H9 (cell line): Measurements from ENCODE around the gene ZNF629. TPM values are rescaled to one million over a fixed set of nuclear protein-coding genes. Genes with fewer than 3 reads are reported as not detected.
A peak's percentile ranks its signal among the peaks of the same experiment; 100 is the strongest.

ENCODE experiments used
- DNase-seq: peaks from one replicate; pipeline ENCODE4 v3.0.0-alpha.2; 2017
- H2AFZ ChIP-seq: one replicate; pipeline ENCODE4 v1.6.1; 2013; ENCODE audit warnings: mild to moderate bottlenecking, low read length, control low read depth, moderate library complexity
- H2AK5ac ChIP-seq: 2 replicates; pipeline ENCODE4 v1.6.1; 2013; ENCODE audit warnings: low read length, control low read depth, mixed read lengths; ENCODE audit not compliant: insufficient read length
- H2BK120ac ChIP-seq: one replicate; pipeline ENCODE4 v1.6.1; 2013; ENCODE audit warnings: low read depth, mild to moderate bottlenecking, low read length, control low read depth, inconsistent platforms; ENCODE audit not compliant: poor library complexity, severe bottlenecking
- H2BK12ac ChIP-seq: 2 replicates; pipeline ENCODE4 v1.6.1; 2013; ENCODE audit warnings: low read length, control low read depth, mixed read lengths, low read depth; ENCODE audit not compliant: insufficient read length
- H2BK15ac ChIP-seq: 2 replicates; pipeline ENCODE4 v1.6.1; 2013; ENCODE audit warnings: low read depth, low read length, control low read depth
- H2BK20ac ChIP-seq: one replicate; pipeline ENCODE4 v1.6.1; 2013; ENCODE audit warnings: low read depth, mild to moderate bottlenecking, low read length, control low read depth, inconsistent platforms; ENCODE audit not compliant: poor library complexity, severe bottlenecking
- H2BK5ac ChIP-seq: 2 replicates; pipeline ENCODE4 v1.6.1; 2013; ENCODE audit warnings: low read length, control low read depth, mixed read lengths; ENCODE audit not compliant: insufficient read length
- H3K14ac ChIP-seq: 2 replicates; pipeline ENCODE4 v1.6.1; 2013; ENCODE audit warnings: low read length, control low read depth; ENCODE audit not compliant: insufficient read depth
- H3K18ac ChIP-seq: 2 replicates; pipeline ENCODE4 v1.6.1; 2013; ENCODE audit warnings: low read depth, mild to moderate bottlenecking, mixed read lengths, low read length, control low read depth; ENCODE audit not compliant: insufficient read length
- H3K23ac ChIP-seq: 2 replicates; pipeline ENCODE4 v1.6.1; 2013; ENCODE audit warnings: low read length, control low read depth, mixed read lengths, low read depth; ENCODE audit not compliant: insufficient read length
- H3K23me2 ChIP-seq: 2 replicates; pipeline ENCODE4 v1.6.1; 2013; ENCODE audit warnings: low read depth, mild to moderate bottlenecking, mixed read lengths, low read length, control low read depth; ENCODE audit not compliant: insufficient read length, poor library complexity, severe bottlenecking
- H3K27ac ChIP-seq: 2 replicates; pipeline ENCODE4 v1.5.1; 2013; ENCODE audit warnings: low read length, control low read depth, mixed read lengths, low read depth; ENCODE audit not compliant: insufficient read length
- H3K27me3 ChIP-seq: 2 replicates; pipeline ENCODE4 v1.6.1; 2013; ENCODE audit warnings: low read length, control low read depth, inconsistent platforms; ENCODE audit not compliant: insufficient read depth
- H3K4ac ChIP-seq: 2 replicates; pipeline ENCODE4 v1.6.1; 2013; ENCODE audit warnings: low read depth, mild to moderate bottlenecking, control low read depth, inconsistent platforms, low read length, moderate library complexity
- H3K4me1 ChIP-seq: 2 replicates; pipeline ENCODE4 v1.6.1; 2013; ENCODE audit warnings: low read length, control low read depth, inconsistent platforms; ENCODE audit not compliant: insufficient read depth
- H3K4me2 ChIP-seq: 2 replicates; pipeline ENCODE4 v1.6.1; 2013; ENCODE audit warnings: low read length, control low read depth, mixed read lengths; ENCODE audit not compliant: insufficient read length, insufficient read depth
- H3K56ac ChIP-seq: 2 replicates; pipeline ENCODE4 v1.6.1; 2013; ENCODE audit warnings: low read depth, mild to moderate bottlenecking, mixed read lengths, low read length, control low read depth; ENCODE audit not compliant: insufficient read length
- H3K79me1 ChIP-seq: 2 replicates; pipeline ENCODE4 v1.6.1; 2013; ENCODE audit warnings: low read depth, mild to moderate bottlenecking, moderate library complexity, low read length, control low read depth, inconsistent platforms; ENCODE audit not compliant: insufficient read depth, poor library complexity, severe bottlenecking
- H3K79me2 ChIP-seq: 2 replicates; pipeline ENCODE4 v1.6.1; 2013; ENCODE audit warnings: low read length, control low read depth, inconsistent platforms; ENCODE audit not compliant: insufficient read depth
- H3K9ac ChIP-seq: 2 replicates; pipeline ENCODE4 v1.6.1; 2013; ENCODE audit warnings: low read length, control low read depth, mixed read lengths; ENCODE audit not compliant: insufficient read length; ENCODE audit errors: extremely low read depth
- H3K9me3 ChIP-seq: one replicate; pipeline ENCODE4 v1.6.1; 2013; ENCODE audit warnings: low read depth, low read length, inconsistent platforms; ENCODE audit not compliant: control insufficient read depth
- H3T11ph ChIP-seq: one replicate; pipeline ENCODE4 v1.6.1; 2013; ENCODE audit warnings: mild to moderate bottlenecking, low read length, control low read depth, inconsistent platforms
- H4K20me1 ChIP-seq: one replicate; pipeline ENCODE4 v1.6.1; 2013; ENCODE audit not compliant: control insufficient read depth, insufficient read length, insufficient read depth
- H4K5ac ChIP-seq: 2 replicates; pipeline ENCODE4 v1.6.1; 2013; ENCODE audit warnings: low read depth, mild to moderate bottlenecking, mixed read lengths, low read length, control low read depth; ENCODE audit not compliant: insufficient read length
- H4K8ac ChIP-seq: replicated peaks from 2 replicates; pipeline ENCODE4 v1.6.1; 2013; ENCODE audit warnings: low read length, control low read depth, mixed read lengths, low read depth; ENCODE audit not compliant: insufficient read length
- H4K91ac ChIP-seq: 2 replicates; pipeline ENCODE4 v1.6.1; 2013; ENCODE audit warnings: low read depth, mild to moderate bottlenecking, moderate library complexity, mixed read lengths, low read length, control low read depth; ENCODE audit not compliant: insufficient read length
- H3K27ac Mint-ChIP-seq, 3 experiments: 2 replicates in 2 of 3; 3 replicates in 1 of 3; pipeline ENCODE4 v1.8.0; 2020 to 2021; ENCODE audit warnings: mixed read lengths in 3 of 3, mild to moderate bottlenecking in 1 of 3, moderate library complexity in 1 of 3
- H3K27me3 Mint-ChIP-seq: 2 replicates; pipeline ENCODE4 v1.8.0; 2021; ENCODE audit warnings: low read depth, mild to moderate bottlenecking, moderate library complexity, mixed read lengths
- H3K36me3 Mint-ChIP-seq, 3 experiments: 2 replicates in 2 of 3; 3 replicates in 1 of 3; pipeline ENCODE4 v1.8.0; 2020 to 2021; ENCODE audit warnings: low read depth in 3 of 3, mixed read lengths in 3 of 3; ENCODE audit not compliant: insufficient read depth in 1 of 3
- H3K4me1 Mint-ChIP-seq, 2 experiments: 2 replicates each; pipeline ENCODE4 v1.8.0; 2020; ENCODE audit warnings: mixed read lengths in 2 of 2
- H3K4me3 Mint-ChIP-seq, 2 experiments: 2 replicates in 1 of 2; 3 replicates in 1 of 2; pipeline ENCODE4 v1.8.0; 2020 to 2021; ENCODE audit warnings: mild to moderate bottlenecking in 2 of 2, mixed read lengths in 2 of 2, moderate library complexity in 1 of 2
- H3K9me3 Mint-ChIP-seq, 2 experiments: 2 replicates in 1 of 2; 3 replicates in 1 of 2; pipeline ENCODE4 v1.8.0; 2020; ENCODE audit warnings: mild to moderate bottlenecking in 2 of 2, mixed read lengths in 2 of 2, moderate library complexity in 1 of 2
- CTCF ChIP-seq: fragments of 200-600 bp; sonication (generic); conservative IDR thresholded peaks from 3 replicates; pipeline ENCODE4 v1.8.0; 2021; ENCODE audit warnings: antibody characterized with exemption, mild to moderate bottlenecking
- WGBS: extraction: QIAGEN DNeasy Blood & Tissue Kit; methylation state at CpG from one replicate; pipeline ENCODE4 v1.1.7; 2013; ENCODE audit warnings: missing lambda C conversion rate, low lambda C conversion rate, mixed read lengths; ENCODE audit not compliant: insufficient read length; ENCODE audit errors: extremely low coverage; 5-methylcytosine and 5-hydroxymethylcytosine counted together
- total RNA-seq: library from RNA; stranded (reverse); gene quantifications from 2 replicates; pipeline ENCODE4 v1.2.1, GENCODE V29; 2021

Gene ZNF629
- total RNA-seq, 1 experiment from 2014 or later = 20.0 TPM

- Histone ChIP-seq H3K23ac (no peak overlapping the region), H2BK20ac (no peak overlapping the region), H3K79me1 (peaks cover 2% of the 10 kb centered on the region), H3K56ac (no peak overlapping the region), H3T11ph (no peak overlapping the region), H2AK5ac (no peak overlapping the region), H3K18ac (no peak overlapping the region), H3K9me3 (no peaks in the 10 kb centered on the region), H2AFZ (no peak overlapping the region), H3K27ac (no peak overlapping the region), H4K91ac (no peak overlapping the region), H3K4ac (no peak overlapping the region), H2BK15ac (no peak overlapping the region), H3K4me2 (no peak overlapping the region), H3K79me2 (peaks cover 4% of the 10 kb centered on the region; the same call in 1 of the 2 replicates), H4K5ac (no peak overlapping the region), H3K9ac (no peak overlapping the region), H2BK5ac (no peak overlapping the region), H3K14ac (no peak overlapping the region), H4K8ac (no peak overlapping the region), H4K20me1 (no peaks in the 10 kb centered on the region), H3K4me1 (no peaks in the 10 kb centered on the region), H3K27me3 (no peaks in the 10 kb centered on the region), H2BK12ac (no peak overlapping the region), H3K23me2 (peaks cover 5% of the 10 kb centered on the region), H2BK120ac (no peak overlapping the region)
- peak overlapping the region; percentile 36 to 97; a peak in 1 of 5 replicates for H3K4me3 Mint-ChIP-seq
- H3K9me3 Mint-ChIP-seq = peaks cover 0 to 1% of the 10 kb centered on the region in 2 experiments; a peak in 1 of 5 replicates
- DNase-seq = no peak
- H3K27ac Mint-ChIP-seq = peak overlapping the region in 1 of 3 experiments; percentile 62; a peak in 1 of 7 replicates
- peaks cover 7 to 16% of the 10 kb centered on the region in 2 experiments for H3K4me1 Mint-ChIP-seq
- no peak for TF ChIP-seq CTCF
- H3K27me3 Mint-ChIP-seq = no peaks in the 10 kb centered on the region
- no CpG with 5 or more reads among the region's 20 CpGs for WGBS
- H3K36me3 Mint-ChIP-seq = peaks cover 6 to 51% (median 40%) of the 10 kb centered on the region in 3 experiments; a peak in 6 of 7 replicates
Measured at GRCh38 chr16:30750876-30751465, 36.0 kb downstream of the ZNF629 start.
